ENCODE measurements around the gene RACK1.
A peak's percentile ranks its signal among the peaks of the same experiment; 100 is the strongest.
"Not testable (repeated sequence)": the region's sequence is repeated elsewhere in the genome, so short reads cannot be mapped to it uniquely, and the experiment has no call there.

Gene RACK1

DNA sequence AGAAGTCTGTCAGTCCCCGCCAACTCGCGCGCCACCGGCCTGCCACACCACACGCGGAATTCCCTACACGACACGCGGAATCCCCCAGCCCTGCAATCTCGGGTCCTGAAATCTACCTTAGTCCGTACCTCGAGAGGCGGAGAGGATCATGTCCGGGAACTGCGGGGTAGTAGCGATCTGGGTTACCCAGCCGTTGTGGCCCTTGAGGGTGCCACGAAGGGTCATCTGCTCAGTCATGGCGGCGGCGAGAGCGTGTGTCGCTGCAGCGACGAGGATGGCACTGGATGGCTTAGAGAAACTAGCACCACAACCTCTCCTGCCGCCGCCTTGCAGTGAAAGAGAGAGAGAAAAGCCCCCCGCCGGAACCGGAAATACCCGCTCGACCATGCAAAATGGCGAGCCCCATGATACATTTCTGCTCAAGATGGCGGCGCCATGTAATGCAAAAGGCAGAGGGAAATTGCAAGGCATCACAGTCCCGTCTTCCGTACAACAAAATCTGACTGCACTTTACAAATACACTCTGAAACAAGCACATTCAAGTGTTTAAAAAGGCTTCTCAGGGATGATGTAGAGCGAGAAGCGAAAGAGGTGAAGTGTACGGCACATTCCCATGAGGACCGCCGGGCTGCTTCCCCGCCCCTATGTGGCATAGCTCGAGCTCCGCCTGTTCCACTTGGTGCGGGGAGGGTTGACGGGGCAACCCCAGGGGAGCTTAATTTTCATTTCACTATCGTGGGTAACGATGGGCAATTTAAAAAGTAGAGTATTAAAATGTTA lies at the start of gene RACK1:
TSS of gene RACK1 (minus strand) at position 343 of the 780 bp plus-strand sequence. CDS start at position 237, 106 bp downstream.
- H3K36me3 ChIP-seq (ENCODE audit: control insufficient read depth, insufficient read depth, low read length), result peaks cover 49% of the 10 kb centered on the region
- peak within 1 kb of the TSS; percentile 97 for H3K4me3 ChIP-seq (ENCODE audit: low read depth, low read length)
- H3K9ac ChIP-seq (ENCODE audit: low read depth, low read length), result peak within 1 kb of the TSS; percentile 97
- peaks cover 4% of the 10 kb centered on the region for H3K4me1 ChIP-seq (ENCODE audit: control insufficient read depth, insufficient read depth, low read length)
- no peaks in the 10 kb centered on the region for H3K27me3 ChIP-seq (ENCODE audit: control insufficient read depth, insufficient read depth, low read length)
- H3K9me3 ChIP-seq (ENCODE audit: control insufficient read depth, insufficient read depth, low read length), result no peaks in the 10 kb centered on the region

DNA sequence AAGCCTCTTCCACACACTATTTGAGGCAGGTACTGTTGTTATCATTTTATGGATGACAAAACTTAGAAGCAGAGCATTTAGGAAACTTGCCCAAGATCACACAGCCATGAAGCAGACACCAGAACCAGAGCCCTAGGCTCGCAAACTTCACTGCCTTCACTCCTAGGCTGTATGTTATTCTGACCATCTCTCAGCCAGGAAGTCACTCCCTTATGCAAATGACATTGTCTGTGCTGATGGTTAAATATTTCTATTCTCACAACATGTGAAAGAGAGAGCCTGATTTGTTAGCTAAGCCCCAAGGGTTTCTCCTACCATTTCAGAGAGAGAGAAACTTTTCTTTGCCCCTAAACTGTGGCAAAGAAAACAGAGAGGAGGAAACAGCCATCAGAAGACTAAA lies 43.6 kb upstream of the RACK1 start:
- H3K9me3 ChIP-seq (ENCODE audit: control insufficient read depth, insufficient read depth, low read length); H3K27me3 ChIP-seq (ENCODE audit: control insufficient read depth, insufficient read depth, low read length); H3K4me1 ChIP-seq (ENCODE audit: control insufficient read depth, insufficient read depth, low read length); H3K4me3 ChIP-seq (ENCODE audit: low read depth, low read length); H3K36me3 ChIP-seq (ENCODE audit: control insufficient read depth, insufficient read depth, low read length); H3K9ac ChIP-seq (ENCODE audit: low read depth, low read length): not testable (repeated sequence)

DNA sequence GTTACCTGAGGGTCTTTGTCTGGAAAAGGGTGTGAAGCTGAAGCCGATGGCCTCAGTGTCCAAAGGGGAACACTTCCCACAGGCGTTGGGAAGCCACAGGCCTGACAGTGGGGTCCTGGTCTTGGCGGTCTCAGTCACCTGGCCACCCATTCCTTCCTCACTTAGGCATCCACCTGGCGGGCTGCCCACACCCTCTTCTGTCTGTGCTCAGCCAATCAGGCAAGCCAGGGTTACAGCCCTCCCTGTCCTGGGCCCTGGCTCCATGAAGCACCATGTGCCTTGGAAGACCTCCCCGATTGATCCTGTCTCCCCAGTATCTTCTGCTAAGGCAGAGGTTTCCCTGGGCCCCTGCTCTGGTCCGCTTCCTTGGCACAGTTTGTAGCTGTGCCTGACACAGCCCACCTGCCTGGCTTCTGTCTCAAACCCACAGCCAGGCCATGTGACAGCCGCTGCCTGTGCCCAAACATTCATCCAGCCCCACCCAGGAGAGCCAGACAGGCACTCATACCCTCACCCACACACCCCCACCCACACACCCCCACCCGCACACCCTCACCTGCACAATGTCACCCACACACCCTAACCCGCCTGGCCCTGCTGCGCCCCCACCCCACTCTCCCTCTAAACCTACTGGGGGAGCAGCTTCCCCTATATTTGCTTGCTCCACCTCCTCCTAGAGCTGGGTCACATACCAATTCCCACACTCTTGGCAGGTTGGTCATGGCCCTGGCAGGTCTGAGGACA lies 42.4 kb upstream of the RACK1 start:
- H3K36me3 ChIP-seq (ENCODE audit: control insufficient read depth, insufficient read depth, low read length); H3K4me1 ChIP-seq (ENCODE audit: control insufficient read depth, insufficient read depth, low read length); H3K9me3 ChIP-seq (ENCODE audit: control insufficient read depth, insufficient read depth, low read length); H3K27me3 ChIP-seq (ENCODE audit: control insufficient read depth, insufficient read depth, low read length); H3K4me3 ChIP-seq (ENCODE audit: low read depth, low read length); H3K9ac ChIP-seq (ENCODE audit: low read depth, low read length): not testable (repeated sequence)

DNA sequence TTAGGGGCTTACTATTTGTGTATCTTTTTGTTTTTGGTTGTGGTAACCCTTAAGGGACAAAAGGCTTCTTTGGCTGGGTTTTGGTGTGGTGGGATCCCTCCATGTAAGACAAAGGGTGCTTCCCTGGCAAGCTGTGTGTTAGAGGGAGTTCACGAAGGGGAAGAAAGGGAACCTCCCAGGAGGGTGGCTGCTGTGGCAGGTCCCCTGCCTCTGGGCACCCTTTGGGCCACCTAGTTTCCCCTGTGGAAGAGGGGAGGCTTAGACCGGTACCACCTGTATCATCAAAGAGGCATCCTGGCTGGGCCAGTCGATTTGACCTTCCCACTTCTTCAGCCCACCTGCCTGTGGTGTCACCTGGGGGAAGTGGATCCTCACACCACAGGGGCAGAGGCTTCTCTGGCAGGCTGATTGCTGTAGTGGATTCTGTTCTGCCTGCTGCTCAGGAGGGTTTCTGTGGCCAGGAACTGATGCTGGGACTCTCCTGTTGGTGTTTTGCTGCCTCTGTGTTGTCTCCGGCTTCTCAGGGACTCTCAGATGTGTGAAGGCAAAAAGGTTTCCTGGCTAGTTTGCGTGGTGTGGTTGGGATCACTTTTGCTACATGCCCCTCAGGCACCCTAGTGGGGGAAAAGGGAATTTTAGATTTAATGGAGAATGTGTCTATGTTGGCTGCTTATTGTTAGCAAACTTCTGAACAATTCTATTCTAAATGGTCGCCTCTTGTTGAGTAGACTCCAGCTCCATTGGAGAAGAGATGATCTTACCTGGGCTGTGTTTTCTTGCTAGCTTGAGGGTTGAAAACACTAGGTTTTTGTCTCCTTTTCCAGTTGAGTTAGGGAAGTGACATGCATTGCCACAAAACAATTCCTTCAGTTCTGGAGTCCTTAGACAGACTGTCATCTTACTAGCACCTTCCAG lies 40.4 kb upstream of the RACK1 start:
- H3K27me3 ChIP-seq (ENCODE audit: control insufficient read depth, insufficient read depth, low read length); H3K9ac ChIP-seq (ENCODE audit: low read depth, low read length); H3K9me3 ChIP-seq (ENCODE audit: control insufficient read depth, insufficient read depth, low read length); H3K4me3 ChIP-seq (ENCODE audit: low read depth, low read length); H3K36me3 ChIP-seq (ENCODE audit: control insufficient read depth, insufficient read depth, low read length); H3K4me1 ChIP-seq (ENCODE audit: control insufficient read depth, insufficient read depth, low read length): not testable (repeated sequence)

DNA sequence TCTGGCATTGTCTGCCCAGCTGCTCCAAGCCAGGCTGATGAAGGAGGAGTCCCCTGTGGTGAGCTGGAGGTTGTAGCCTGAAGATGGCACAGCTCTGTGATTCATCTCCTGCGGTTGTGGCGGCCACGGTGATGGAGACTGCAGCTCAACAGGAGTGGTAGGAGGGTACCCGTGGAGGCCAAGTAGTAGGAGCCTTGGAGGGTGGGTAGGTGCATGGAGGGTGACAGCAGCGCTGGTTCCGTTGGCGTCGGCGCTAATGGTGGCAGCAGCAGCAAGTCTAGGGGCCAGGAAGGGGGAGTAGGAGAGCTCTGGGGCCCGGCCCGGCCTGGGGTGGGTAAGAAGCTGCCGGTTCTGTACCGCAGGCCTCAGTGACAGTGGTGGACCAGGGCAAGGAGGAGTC lies 39.6 kb upstream of the RACK1 start:
- Histone ChIP-seq H3K4me1 (ENCODE audit: control insufficient read depth, insufficient read depth, low read length) (no peaks in the 10 kb centered on the region), H3K9ac (ENCODE audit: low read depth, low read length) (no peak overlapping the region), H3K4me3 (ENCODE audit: low read depth, low read length) (no peak overlapping the region), H3K9me3 (ENCODE audit: control insufficient read depth, insufficient read depth, low read length) (no peaks in the 10 kb centered on the region), H3K27me3 (ENCODE audit: control insufficient read depth, insufficient read depth, low read length) (peaks cover 2% of the 10 kb centered on the region), H3K36me3 (ENCODE audit: control insufficient read depth, insufficient read depth, low read length) (no peaks in the 10 kb centered on the region)

DNA sequence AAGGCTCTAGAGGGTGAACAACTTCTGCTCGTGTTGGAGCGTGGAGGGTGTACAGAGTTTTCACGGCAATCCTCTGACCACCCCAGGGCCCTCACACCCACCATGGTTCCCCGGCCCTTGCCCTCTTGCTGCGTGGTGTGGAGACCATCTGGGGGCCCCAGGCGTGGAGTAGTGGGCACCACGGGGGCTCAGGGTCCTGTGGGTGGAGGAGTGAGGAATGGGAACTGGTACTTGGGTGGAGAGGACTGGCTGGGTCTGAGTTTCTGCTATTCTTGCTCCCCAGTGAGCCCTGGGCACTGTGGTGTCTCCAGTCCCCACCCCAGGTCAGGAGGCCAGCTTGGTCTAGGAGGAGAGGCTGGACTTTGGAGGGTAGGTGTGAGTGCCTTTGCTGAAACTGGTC lies 39.2 kb upstream of the RACK1 start:
- Histone ChIP-seq H3K9ac (ENCODE audit: low read depth, low read length) (no peak overlapping the region), H3K4me1 (ENCODE audit: control insufficient read depth, insufficient read depth, low read length) (no peaks in the 10 kb centered on the region), H3K4me3 (ENCODE audit: low read depth, low read length) (no peak overlapping the region), H3K27me3 (ENCODE audit: control insufficient read depth, insufficient read depth, low read length) (peaks cover 2% of the 10 kb centered on the region), H3K9me3 (ENCODE audit: control insufficient read depth, insufficient read depth, low read length) (no peaks in the 10 kb centered on the region), H3K36me3 (ENCODE audit: control insufficient read depth, insufficient read depth, low read length) (no peaks in the 10 kb centered on the region)

DNA sequence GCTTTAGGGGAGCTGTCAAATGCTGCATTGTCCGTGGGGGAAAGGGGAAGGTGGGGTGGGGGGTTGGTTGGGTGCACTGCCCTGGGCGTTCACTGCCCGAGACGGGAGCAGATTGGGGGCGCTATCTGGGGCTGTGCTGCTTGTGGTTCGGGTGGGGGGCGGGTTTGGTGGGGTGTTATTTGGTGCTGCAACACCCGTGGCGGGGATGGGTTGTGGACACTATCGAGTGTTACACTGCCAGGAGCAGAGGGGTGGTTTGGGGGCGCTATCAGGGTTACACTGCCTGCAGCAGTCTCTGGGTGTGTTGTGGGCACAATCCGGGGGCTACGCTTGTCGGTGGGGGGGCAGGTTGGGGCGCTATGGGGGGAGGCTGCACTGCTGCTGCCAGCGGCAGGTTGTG lies 38.7 kb upstream of the RACK1 start:
- not testable (repeated sequence) for H3K36me3 ChIP-seq (ENCODE audit: control insufficient read depth, insufficient read depth, low read length); H3K9ac ChIP-seq (ENCODE audit: low read depth, low read length); H3K4me1 ChIP-seq (ENCODE audit: control insufficient read depth, insufficient read depth, low read length); H3K9me3 ChIP-seq (ENCODE audit: control insufficient read depth, insufficient read depth, low read length); H3K27me3 ChIP-seq (ENCODE audit: control insufficient read depth, insufficient read depth, low read length)
- peak overlapping the region; percentile 97 for H3K4me3 ChIP-seq (ENCODE audit: low read depth, low read length)

DNA sequence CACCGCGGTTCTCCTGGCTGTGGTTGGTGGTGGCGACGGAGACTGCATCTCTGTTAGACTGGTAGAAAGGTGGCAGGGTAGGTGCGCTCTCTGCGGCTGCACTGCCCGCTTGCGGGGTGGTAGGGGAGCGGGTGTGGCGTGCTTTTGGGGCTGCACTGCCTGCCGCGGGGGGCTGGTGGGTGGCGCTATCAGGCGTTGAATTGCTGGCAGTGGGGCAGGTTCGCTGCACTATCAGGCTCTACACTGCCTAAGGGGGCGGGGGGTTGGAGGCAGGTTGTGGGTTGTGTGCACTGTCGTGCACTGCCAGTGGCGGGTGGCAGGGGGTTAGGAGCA lies 38.2 kb upstream of the RACK1 start:
- no peaks in the 10 kb centered on the region for H3K36me3 ChIP-seq (ENCODE audit: control insufficient read depth, insufficient read depth, low read length)
- H3K27me3 ChIP-seq (ENCODE audit: control insufficient read depth, insufficient read depth, low read length), result peaks cover 2% of the 10 kb centered on the region
- no peaks in the 10 kb centered on the region for H3K4me1 ChIP-seq (ENCODE audit: control insufficient read depth, insufficient read depth, low read length)
- peak overlapping the region; percentile 97 for H3K4me3 ChIP-seq (ENCODE audit: low read depth, low read length)
- H3K9ac ChIP-seq (ENCODE audit: low read depth, low read length), result no peak overlapping the region
- H3K9me3 ChIP-seq (ENCODE audit: control insufficient read depth, insufficient read depth, low read length), result no peaks in the 10 kb centered on the region

DNA sequence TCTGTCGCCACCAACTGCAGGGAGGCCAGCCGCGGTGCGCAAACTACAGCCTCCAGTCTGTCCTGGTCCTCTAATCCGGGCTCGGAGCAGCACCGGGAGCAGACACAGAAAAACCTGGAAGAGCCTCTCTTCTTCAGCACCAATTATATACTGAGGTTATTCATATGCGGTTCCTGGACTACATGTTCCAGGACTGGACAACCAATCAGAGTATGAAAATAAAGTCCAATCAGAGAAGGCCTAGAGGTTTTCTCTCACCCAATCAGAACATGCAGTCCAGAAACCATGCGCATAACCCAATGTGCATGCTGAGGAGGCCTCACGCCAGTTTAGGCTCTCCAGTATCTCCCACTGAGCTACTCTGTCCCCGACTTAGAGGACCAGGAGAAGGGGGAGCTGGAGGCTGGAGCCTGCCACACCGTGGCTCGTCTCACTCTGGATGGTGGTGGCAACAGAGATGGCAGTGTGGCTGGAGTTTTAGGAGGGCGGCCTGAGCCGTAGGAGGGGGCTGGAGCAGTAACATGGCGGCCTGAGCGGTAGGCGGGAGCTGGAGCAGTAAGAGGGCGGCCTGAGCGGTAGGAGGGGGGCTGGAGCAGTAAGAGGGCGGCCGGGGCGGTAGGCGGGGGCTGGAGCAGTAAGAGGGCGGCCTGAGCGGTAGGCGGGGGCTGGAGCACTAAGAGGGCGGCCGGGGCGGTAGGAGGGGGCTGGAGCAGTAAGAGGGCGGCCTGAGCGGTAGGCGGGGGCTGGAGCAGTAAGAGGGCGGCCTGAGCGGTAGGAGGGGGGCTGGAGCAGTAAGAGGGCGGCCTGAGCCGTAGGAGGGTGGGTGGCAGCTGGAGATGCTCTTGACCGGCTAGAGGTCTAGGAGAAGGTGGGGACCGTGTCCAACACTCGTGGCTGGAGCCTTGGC lies 37.6 kb upstream of the RACK1 start:
- no peaks in the 10 kb centered on the region for H3K9me3 ChIP-seq (ENCODE audit: control insufficient read depth, insufficient read depth, low read length)
- peaks cover 2% of the 10 kb centered on the region for H3K27me3 ChIP-seq (ENCODE audit: control insufficient read depth, insufficient read depth, low read length)
- no peaks in the 10 kb centered on the region for H3K36me3 ChIP-seq (ENCODE audit: control insufficient read depth, insufficient read depth, low read length)
- H3K4me3 ChIP-seq (ENCODE audit: low read depth, low read length), result peak overlapping the region; percentile 97
- H3K4me1 ChIP-seq (ENCODE audit: control insufficient read depth, insufficient read depth, low read length), result no peaks in the 10 kb centered on the region
- H3K9ac ChIP-seq (ENCODE audit: low read depth, low read length), result peak overlapping the region; percentile 89

DNA sequence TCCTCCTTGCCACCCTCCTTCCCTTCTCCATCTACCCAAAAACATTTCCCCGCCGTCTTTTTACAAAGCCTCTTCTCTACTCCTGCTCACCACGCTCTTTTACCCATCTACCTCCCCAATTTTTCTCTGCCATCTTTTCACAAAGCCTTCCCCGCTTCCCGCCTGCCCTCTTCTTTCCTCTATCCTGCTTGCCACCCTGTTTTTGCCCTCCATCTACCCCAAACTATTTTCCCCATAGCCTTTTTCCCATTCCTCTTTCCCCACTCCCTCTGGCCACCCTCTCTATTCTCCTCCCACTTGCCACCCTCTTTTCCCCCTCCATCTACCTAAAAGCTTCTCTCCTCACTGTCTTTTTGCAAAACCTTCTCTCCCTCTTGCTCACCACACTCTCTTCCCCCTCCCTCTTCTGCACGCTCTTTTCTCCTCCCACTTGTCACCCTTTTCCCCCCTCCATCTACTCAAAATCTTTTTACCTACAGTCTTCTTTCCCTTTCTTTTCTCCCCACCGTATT lies 36.6 kb upstream of the RACK1 start:
- Histone ChIP-seq H3K9me3 (ENCODE audit: control insufficient read depth, insufficient read depth, low read length) (no peaks in the 10 kb centered on the region), H3K27me3 (ENCODE audit: control insufficient read depth, insufficient read depth, low read length) (peaks cover 2% of the 10 kb centered on the region), H3K4me3 (ENCODE audit: low read depth, low read length) (peak overlapping the region; percentile 97), H3K4me1 (ENCODE audit: control insufficient read depth, insufficient read depth, low read length) (no peaks in the 10 kb centered on the region), H3K9ac (ENCODE audit: low read depth, low read length) (no peak overlapping the region), H3K36me3 (ENCODE audit: control insufficient read depth, insufficient read depth, low read length) (no peaks in the 10 kb centered on the region)

DNA sequence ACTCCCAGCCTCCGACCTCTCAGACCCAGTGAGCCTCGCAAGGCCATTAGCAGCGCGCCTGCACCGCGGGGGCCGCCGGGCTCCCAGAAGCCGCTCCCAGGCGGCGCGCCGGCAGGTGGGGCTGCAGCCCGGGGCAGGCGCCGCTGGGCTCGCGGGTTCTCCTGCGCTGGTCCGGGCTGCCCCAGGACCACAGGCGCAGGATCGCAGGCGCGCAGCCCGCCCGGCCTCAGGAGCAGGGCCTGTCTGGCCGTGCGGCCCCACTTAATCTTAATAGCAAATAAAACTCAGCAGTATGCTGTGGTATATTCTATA lies 29.7 kb upstream of the RACK1 start:
- not testable (repeated sequence) for H3K4me1 ChIP-seq (ENCODE audit: control insufficient read depth, insufficient read depth, low read length); H3K9me3 ChIP-seq (ENCODE audit: control insufficient read depth, insufficient read depth, low read length); H3K27me3 ChIP-seq (ENCODE audit: control insufficient read depth, insufficient read depth, low read length); H3K36me3 ChIP-seq (ENCODE audit: control insufficient read depth, insufficient read depth, low read length); H3K9ac ChIP-seq (ENCODE audit: low read depth, low read length)
- H3K4me3 ChIP-seq (ENCODE audit: low read depth, low read length), result peak overlapping the region; percentile 48
